ENCODE data around the gene SLC6A3.

SLC6A3 gene

DNA sequence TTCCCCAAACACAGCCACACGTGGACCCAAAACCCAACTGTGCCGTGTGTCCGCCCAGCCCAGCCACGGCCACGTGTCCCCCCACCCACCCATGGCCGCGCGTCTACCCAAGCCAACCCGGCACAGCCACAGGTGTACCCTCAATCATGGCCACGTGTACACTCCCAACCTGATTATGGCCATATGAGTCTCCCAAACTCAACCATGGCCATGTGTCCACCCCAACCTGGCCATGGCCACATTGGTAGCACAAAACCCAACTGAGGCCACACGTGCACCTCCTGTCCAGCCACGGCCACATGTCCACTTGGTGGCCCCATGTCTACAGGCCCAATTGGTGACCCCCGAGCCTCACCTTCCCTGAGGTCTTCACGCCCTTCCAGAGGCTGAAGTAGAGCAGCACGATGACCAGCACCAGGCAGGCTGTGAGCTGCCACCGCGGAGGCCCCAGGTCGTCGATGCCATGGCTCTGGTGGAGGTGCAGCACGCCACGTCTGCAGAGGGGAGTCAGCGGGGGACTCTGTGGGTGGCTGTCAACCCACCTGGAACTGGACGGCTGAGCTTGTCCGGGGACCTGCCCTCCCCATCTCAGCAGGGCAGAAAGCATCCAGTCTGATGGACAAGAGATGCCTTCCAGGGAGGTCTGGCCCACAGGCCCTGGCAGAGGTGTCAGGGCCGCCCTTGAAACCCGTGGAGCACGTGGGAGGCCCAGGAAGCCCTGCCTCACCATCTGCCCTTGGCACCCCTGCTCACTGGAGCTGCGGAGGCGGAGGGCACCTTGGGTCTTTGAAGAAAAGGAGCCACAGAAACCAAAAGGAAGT lies 23.5 kb downstream of the SLC6A3 start:
- no peak for DNase-seq (ENCODE audit: low read depth, low spot score)

GRCh38 chr5:1420211-1421195 lies 24.7 kb downstream of the SLC6A3 start:
- DNase-seq (ENCODE audit: low read depth, low spot score) = no peak

GRCh38 chr5:1419476-1420210 lies 25.6 kb downstream of the SLC6A3 start:
- DNase-seq (ENCODE audit: low read depth, low spot score) = no peak

DNA sequence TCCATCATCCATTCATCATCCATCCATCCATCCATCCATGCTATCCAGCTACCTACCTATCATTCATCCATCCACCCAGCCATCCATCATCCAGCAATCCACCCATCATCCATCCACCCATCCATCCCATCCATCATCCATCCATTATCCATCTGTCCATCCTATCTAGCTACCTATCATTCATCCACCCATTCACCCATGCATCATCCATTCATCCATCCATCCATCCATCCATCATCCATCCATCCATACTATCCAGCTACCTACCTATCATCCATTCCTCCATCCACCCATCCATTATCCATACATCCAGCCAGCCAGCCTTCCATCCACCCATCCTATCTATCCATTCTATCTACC lies 26.3 kb downstream of the SLC6A3 start:
- no peak for DNase-seq (ENCODE audit: low read depth, low spot score)

DNA sequence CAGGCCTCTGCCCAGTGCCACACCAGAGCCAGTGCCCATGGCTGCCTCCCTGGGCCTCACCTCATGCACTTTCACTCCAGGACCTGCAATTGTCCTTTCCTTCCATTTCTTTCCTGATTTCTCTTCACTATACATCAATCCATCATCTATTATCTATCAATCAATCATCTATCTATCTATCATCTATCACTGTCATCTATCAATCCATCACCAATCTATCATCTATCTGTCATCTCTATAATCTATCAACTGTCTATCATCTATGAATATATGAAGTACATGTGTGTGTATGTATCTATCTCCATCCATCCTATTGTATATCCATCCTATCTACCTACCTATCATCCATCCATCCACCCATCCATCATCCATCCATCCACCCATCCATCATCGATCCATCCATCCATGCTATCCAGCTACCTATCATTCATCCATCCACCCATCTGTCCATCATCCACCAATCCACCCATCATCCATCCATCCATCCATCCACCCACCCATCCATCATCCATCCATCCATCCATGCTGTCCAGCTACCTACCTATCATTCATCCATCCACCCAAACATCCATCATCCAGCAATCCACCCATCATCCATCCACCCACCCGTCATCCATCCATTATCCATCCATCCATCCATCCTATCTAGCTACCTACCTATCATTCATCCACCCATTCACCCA lies 26.9 kb downstream of the SLC6A3 start:
- DNase-seq (ENCODE audit: low read depth, low spot score) = no peak

GRCh38 chr5:1417586-1418225 lies 27.5 kb downstream of the SLC6A3 start:
- DNase-seq (ENCODE audit: low read depth, low spot score) = no peak

DNA sequence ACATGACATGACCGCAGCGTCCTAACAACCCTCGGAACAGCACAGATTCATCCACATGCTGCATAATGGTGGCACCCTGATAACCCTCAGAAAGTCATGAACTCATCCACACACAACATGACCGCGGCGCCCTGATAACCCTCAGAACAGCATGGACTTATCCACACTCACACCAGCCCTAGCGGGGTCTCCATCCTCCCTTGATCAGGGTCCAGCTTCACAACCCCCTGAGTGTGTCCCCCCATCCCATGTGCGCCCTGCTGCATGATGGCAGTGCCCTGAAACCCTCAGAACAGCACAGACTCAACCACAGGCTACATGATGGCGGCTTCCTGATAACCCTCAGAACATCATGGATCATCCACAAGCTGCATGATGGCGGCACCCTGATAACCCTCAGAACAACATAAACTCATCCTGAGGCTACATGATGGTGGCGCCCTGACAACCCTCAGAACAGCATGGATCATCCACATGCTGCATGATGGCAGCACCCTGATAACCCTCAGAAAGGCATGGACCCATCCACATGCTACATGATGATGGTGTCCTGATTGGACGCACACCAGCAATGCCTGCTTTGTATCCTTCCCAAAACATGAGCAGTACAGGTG lies 28.3 kb downstream of the SLC6A3 start:
- DNase-seq (ENCODE audit: low read depth, low spot score) = no peak

DNA sequence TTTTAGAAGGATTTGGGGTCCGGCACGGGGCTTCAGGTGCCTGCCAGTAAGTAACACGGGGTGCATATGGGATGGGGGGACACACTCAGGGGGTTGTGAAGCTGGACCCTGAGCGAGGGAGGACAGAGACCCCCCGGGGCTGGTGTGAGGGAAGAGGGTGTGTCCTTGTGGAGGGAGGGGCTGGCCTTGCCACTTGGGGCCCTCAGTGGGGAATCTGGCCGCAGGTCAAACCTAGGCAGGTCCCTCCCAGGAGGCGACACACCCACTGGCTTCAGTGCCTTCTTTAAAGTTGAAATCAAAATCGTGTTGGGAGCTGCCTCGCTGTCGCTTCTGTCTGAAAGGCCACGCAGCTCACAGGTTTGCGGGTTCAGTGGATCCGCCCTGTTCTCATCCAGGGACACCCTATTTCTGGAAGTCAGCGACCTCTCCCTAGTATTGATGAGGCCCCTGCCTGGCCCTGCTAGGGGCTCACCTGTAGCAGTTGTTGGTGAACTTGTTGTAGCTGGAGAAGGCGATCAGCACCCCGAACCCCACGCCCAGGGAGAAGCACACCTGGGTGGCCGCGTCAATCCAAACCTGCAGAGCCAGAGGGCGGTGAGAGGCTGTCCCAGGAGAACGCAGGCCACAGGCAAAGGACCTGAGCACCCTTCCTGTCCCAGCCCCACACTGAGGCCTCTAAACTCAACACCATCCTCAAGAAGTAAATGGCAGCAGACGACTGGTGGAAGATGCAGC lies 29.4 kb downstream of the SLC6A3 start:
- no peak for DNase-seq (ENCODE audit: low read depth, low spot score)

DNA sequence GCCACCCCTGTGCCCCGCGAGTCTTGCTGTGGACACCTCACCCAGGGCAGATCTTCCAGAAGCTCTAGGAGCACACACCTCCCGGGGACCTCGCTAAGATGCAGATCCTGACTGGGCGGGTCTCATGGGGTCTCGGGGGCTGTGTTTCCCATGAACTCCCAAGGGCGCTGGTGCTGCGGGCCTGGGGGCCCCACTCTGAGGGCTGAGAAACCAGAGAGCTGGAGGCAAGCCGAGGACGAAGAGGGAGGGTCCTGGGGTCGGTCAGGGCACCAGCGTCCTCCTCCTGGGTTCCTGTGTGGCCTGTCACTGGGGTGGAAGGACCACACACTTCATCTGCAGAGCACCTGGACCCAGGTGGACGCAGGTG lies 30.2 kb downstream of the SLC6A3 start:
- DNase-seq (ENCODE audit: low read depth, low spot score) = no peak

DNA sequence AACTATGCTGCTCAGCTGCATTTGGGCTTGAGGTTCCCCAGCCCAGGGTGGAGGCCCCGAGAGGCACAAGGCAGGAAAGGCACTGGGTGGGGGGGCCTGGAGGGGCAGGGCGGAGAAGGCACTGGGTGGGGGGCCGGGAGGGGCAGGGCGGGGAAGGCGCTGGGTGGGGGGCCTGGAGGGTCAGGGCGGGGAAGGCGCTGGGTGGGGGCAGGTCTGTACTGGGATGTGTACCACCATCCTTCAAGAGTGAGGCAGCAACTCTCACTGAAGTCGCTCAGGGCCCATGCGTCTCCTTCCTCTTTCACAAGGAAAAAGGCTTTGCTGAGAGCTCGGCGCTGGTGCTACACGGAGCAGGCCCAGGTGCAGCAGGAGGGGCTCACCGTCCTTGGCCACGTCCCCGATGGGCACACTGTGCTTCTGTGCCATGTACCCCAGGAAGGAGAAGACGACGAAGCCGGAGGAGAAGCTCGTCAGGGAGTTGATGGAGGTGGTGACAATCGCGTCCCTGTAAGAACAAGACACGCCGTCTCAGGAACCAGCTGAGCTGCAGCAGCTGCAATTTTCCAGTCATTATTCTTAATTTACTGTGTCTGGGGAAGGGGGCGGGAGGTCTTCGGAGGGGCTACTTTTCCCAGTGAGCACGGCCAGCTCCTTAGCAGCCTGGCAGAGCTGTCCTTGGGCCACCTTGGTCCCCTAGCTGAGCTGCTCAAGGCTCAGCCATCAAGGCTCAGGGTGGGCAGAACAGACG lies 30.8 kb downstream of the SLC6A3 start:
- DNase-seq (ENCODE audit: low read depth, low spot score) = no peak

DNA sequence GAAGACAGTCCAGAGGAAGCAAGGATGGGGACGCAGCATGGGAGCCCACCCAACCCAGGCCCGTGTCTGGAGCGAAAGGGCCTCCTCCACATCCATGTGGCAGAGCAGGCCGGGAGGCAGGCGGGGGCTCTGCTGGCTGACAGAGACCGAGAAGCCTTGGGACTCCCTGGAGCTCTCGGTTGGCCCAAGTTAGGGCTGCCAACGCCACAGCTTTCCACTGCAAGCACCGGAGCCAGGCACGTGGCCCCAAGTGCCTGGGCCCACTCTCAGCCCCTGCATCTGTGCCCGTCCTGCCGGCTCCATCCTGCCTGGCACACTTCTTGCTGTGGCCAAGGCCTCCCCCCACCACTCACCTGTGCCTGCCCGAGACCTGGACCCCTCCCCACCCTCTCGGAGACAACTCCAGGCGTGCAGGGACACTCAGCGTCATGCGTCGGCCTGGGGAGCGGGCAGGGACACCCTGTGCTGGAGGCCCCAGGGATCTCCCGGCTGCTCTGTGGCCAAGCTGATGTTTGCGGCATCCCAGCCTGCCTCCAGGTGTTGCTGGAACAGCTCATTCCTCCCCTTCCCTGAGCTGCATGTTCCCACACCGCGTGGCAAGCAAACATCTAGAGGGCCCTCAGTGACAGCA lies 31.5 kb downstream of the SLC6A3 start:
- DNase-seq (ENCODE audit: low read depth, low spot score) = no peak

- no peak for DNase-seq (ENCODE audit: low read depth, low spot score)
These were observed 32.0 kb downstream of the SLC6A3 start for GRCh38 chr5:1413211-1413610.

- no peak for DNase-seq (ENCODE audit: low read depth, low spot score)
These were observed 32.6 kb downstream of the SLC6A3 start for GRCh38 chr5:1412621-1413020.

DNA sequence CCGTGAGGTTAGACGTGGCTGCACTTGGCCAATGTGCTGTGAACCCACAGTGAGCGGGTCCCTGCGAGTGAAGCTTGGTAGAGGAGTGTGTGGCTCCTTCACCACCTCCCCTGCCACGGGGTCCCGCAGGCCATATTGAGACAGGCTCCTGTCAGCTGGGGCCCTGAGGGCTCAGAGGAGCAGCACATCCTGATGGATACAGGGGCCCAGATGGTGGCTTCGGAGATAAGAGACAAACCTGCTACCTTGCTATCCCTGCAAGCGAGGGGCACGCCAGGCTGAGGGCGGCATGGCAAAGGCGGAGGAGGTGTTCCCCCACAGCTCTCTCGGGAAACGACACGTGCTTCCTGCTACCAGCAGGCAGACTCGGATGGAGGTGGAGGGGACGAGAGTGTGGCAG lies 33.1 kb downstream of the SLC6A3 start:
- DNase-seq (ENCODE audit: low read depth, low spot score) = no peak

- no peak for DNase-seq (ENCODE audit: low read depth, low spot score)
These were observed 34.1 kb downstream of the SLC6A3 start for GRCh38 chr5:1411099-1411498.

- DNase-seq (ENCODE audit: low read depth, low spot score) = no peak
These were observed 34.9 kb downstream of the SLC6A3 start for GRCh38 chr5:1410156-1411014.

DNA sequence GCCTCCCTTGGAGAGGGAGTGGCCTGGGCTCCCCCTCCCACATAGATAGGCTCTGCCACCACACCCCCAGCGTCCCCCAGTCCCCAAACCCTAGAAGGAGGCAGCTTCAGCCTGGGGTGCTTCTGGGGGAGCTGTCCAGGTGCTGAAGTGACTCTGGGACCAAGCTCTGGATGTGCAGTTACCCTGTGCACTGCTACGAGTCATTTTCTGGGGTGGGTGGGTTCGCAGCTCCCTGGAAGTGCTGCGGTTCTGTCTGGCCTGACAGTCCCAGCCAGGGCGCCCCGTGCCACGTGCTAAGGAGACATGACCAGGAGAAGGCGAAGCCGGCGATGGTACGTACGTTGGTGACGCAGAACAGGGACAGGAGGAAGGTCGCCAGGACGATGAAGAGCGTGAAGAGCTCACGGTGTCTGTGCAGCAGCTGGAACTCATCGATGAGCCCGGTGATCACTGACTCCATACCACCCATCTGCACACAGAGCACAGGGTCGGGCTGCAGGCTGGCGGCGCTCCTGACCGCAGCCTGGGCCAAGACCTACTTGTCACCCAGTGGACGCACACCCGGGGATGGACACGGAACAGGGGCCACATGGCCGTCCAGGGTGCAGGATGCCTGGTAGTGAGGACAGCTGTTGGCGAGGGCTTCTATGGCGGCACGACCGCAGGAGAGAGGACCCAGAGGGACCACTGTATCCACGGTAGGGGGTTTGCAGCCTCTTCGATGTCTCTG lies 35.7 kb downstream of the SLC6A3 start:
- DNase-seq (ENCODE audit: low read depth, low spot score) = peak; percentile 46
